ENCODE results near the gene SLC1A2.

Gene SLC1A2

DNA sequence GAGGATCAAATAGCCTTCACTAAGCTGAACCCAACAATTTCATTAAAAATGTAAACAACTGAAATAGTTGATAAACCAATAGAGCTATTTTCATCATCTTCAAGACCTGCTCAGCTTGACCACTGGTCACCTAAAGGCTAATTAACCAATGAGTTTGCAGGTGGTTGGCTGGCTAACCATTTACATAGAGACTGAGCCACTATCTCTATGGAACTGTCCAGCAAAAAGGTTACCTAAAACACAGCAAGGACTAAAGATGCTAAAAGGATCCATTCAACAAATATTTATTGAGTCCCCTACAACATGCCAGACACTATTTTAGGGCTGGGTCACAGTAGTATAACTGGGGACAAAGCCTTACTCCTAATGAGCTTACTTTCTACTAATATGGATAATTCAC, 156.6 kb downstream of the SLC1A2 start:
- no peak for DNase-seq

DNA sequence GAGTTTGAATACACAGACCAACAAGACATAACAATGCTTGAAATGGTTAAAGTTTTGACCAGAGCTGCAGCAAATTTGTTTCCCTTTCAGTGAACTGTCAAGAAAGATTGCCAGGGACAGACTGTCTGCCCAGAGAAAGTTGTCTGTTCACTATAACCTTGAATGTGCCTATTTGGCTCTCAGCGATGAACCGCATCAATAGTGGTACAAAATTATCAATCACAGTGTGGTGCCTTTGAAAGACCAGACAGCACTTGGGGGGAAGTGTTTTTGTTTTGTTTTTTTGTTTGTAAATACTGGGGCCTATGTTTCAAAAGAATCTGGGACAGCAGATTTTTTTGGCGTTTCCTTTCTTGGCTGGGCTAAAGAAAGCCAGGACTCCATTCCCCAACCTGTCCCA, 157.3 kb downstream of the SLC1A2 start:
- DNase-seq, result no peak

DNA sequence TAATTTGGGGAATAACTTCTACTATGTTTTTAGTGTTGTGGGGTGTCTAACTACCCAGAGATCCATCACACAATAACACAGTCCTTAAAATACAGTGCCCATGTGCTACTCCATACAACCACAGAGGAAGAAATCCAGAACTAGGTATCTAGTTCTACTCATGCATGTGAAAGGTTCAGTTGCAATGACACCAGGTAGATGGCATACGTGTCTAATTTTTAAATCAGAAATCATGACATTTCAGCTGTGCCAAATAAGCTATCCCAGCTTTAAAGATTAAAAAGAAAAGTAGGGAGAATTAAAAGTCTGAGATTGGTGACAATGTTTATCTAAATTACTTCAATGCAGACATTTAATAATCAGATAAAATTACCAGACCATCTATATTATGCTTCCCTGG, 158.2 kb downstream of the SLC1A2 start:
- no peak for DNase-seq

DNA sequence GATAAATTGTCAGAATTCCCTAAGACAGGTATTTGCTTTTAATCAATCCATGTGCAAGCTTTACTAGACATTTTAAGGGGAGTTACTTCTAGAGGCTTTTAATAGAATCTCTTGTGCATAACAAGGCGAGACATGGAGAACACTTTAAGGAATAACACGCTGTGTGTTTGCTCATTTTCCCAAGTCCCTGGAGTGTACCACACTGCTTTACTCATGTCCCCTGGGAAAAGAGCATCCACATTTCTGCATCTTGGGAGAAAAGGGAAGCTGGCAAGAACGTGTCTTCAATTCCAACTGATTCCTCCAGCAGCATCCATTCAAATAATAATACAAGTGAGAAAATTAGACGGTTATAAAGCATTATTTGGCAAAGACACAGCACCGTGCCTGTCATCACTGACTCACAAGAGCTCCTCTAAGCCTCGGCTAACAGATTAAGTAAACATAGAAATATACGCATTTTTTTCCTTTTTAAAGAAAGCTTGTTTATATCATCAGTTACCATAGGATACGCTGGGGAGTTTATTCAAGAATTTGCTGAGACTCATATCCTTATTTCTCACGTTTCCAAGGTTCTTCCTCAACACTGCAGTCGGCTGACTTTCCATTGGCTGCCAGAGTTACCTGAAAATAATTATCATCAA, 158.9 kb downstream of the SLC1A2 start:
- DNase-seq, result no peak

DNA sequence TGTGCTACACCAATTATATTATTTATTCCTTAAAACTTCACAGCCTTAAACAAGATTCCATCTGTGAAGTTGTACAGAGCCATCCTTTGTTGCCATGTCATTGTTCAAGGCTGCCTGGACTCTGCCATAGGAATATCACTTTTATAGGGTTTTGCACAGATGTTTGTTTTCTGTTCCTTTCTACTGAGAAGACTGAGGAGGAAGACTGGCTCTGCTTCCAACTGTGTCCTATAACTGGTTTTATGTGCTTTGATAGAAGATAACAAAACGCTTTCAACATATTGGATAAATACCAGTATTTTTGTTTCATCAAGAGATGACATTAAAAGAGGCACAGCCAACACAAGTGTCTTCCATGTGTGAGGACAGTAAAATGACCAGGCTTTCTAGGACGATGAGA, 159.8 kb downstream of the SLC1A2 start:
- DNase-seq, result no peak

DNA sequence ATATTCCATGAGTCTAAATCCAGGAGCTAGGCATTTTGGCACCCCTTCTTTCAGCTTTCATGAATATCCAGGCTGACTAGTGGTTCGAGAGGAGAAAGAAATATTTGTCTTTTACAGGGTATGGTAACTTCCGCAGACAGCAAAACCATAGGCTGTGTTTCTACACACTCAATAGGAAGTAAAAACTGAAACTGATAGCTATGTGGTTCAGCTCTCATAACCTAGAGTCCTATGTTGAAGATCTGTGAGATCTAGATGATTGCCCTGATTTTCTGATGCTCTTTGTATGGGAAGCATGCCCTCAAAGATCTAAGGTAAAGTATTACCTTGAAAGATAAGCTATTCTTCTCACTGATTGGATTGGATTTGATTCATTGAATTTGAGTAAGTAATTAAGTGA, 162.1 kb downstream of the SLC1A2 start:
- peak; percentile 19 for DNase-seq

DNA sequence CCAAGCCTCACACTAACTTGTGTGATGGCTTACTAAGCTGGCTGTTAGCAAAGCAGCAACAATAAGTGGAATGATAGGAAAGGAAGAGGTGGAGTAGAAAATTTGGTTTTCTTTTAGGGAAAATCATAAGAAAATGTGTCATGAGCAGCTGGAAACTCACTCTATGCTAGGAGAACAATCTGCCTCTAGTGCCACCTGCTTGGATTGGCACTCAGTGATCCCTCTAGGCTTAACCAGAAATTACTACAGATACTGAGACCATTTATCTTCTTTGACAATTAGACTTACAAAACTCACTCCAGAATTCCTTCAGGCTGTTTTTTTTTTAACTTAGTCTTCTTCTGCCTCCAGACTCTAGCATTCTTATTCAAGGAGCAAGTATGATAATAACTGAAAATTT, 163.1 kb downstream of the SLC1A2 start:
- DNase-seq, result no peak

DNA sequence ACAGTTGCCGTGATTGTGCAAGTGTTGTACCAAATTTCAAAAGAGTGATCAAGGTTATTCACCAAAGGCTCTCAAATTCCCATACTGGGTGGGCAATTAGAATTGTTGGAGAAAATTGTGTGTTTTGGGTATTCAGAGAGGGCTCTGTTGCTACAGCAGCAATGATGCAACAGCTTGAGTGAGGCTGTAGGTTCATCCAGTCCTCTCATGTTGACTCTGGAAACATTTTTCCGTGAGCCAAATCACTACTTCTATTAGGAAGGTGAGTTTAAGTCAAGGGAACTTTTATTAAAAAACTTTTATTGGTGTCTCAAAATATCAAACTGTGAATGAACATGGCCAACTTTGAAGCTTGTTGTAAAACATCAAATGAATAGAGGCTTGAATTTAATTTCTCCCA, 163.8 kb downstream of the SLC1A2 start:
- no peak for DNase-seq

DNA sequence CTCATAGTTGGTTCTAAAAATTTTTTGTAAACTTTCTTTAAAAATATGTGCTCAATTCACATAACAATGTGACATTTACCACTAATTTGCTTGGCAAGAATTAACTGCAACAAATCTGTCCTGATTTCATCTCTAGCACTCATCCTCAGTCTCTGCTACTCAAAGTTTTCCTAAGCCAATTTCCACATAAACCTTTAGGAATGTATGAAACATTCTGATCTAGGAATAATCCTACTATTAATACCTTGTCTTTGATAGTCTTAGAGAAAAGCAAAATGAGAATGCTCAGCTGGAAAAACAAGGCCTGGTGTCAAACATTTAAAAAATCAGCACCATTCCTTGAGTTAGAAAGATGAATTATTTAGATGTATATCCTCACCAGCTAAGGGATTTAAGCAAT, 166.1 kb downstream of the SLC1A2 start:
- DNase-seq, result no peak

DNA sequence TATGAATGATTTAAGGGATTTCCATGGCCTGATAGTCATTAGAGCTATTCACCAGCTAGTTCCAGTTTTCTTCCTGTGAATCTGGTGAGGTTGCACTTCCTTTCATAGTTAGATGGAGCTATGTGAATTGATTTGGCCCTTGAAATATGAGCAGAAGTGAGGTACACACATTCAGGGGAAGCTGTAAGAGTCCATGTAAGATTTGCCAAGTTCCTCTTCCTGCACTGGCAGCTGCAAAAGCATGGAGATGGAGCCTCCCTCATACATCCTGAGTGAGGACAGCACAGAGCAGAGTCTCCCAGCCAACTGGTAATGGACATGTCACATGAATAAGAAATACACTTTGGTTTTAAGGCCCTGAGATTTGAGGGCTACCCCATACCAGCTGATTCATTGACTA, 168.7 kb downstream of the SLC1A2 start:
- no peak for DNase-seq

DNA sequence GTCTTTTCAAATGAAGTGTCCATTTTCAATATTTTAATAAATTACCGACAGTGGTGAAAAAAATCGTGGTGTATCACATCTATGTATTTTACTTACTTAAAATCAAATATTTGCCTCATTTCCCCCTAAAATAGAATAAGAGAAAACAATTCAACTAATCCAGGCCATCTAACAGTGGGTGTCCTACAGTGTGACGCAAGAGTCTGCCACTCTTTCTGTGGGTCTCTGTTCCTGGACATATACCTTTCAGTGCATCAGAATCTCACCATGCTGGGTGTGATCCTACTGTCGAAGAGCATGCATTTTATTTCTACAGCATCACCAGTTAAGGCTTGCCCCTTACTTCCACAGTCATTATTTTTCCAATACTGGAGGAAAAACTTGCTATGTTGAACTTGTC, 169.2 kb downstream of the SLC1A2 start:
- no peak for DNase-seq

DNA sequence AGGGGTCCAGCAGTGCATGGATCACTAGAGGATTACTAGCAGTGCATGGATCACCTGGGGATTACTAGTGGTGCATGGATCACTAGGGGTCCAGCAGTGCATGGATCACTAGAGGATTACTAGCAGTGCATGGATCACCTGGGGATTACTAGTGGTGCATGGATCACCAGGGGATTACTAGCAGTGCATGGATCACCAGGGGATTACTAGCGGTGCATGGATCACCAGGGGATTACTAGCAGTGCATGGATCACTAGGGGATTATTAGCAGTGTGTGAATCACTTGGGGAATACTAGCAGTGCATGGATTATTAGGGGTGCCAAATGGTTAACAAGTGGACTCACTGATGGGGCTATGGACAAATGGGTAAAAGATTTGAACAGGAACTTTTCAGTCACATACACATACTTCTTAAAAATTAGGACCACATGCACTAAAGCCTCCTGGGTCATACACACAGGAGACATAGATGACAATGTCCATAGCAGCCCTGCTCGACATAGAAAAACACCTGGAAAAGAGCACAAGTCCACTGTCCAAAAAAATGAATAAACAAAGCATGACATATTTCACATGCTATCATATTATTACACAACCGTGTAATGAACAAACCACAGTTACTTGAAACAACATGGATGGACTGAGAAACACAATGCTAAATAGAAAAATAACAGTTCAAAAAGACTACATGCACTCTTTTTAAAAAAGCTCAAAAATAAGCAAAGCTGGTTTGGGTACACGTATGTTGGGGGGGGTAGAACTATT, 170.6 kb downstream of the SLC1A2 start:
- no peak for DNase-seq

DNA sequence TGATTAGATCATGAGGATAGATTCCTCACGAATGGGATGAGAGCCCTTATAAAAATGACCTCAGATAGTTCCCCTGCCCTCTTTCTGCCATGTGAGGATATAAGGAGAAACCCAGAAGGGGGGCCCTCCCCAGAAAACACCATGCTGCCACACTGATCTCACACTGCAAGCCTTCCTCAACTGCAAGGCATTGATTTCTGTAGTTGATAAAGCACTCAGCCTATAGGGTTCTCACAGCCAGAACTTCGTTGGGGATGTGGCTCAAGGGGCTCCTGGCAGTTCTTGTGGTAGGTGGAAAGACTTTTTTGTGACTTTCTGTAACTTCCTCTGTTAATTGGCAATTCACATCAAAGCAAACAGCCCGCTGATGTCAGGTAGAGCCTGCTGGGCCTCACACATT, 171.5 kb downstream of the SLC1A2 start:
- no peak for DNase-seq

DNA sequence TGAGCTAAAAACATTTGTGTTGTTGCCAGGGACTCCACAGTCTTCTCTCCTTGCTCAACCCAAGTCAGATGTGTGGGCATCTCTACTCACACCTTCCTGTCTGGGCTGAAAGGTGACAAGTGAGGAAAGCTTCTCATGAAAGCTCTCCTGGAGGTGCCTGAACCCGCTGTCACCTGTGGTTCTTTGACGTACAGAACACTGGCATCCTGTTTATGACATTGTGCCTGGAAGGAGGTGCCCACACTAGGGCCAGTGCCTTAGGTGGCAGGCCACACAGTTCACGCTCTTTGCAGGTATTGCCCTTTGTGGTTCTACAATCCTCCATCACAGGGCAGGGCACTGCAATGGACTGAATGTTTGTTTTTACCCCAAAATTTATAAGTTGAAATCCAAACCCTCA, 171.9 kb downstream of the SLC1A2 start:
- no peak for DNase-seq

DNA sequence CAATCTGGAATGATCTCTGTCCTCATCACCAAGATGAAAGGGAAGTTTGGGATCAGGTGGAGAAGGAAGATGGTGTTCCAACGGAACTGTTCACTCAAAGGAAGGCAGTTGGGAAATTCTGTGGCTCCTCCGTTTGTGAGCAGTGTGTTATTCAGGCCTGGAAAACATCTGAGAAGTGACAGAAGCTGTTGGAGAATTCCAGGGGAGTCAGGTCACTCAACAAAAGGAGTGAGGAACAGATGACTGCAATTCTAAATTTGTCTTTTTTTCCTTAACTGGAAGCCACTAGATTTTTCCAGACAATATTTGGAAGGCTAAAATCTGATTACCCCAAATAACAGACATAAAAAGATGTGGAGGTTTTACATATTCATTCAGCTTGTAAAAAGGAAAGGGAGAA, 172.6 kb downstream of the SLC1A2 start:
- DNase-seq, result no peak

DNA sequence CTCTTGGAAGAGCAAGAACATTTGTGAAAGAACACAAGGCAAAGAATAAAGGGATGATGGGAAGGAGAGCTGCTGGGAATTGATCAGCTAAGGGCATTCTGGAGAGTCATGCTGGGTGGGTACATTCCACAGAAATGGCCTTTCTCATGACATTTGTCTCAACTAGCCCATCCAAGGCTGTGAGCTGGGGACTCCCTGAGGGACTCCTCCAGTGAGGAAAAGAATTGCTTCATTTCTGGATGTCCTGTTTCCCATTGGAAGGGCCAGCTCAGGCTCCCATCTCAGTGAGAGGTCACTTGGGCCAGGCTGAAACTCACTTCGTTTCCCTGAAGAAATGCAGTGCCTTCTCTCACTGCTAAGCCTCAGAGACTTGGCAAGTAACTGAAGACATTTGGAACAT, 173.6 kb downstream of the SLC1A2 start:
- DNase-seq, result no peak

DNA sequence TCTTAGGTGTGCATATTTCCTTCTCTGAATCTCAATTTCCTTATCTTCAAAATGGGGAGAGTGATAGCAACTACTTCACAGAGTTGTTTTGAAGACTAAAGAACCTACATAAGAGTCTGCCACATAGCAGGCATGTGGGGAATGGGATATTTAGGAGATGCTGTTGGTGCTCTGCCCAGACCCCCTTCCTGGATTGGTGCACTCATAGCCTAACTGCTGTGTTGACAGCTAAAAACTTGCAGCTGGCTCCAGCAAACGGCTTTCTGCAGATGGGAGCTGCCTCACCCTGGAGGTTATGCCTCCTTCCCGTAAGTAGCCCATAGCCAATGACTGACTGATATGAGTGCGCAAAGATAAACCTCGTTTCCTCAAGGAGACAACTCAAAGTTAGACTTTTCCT, 174.3 kb downstream of the SLC1A2 start:
- DNase-seq, result no peak

DNA sequence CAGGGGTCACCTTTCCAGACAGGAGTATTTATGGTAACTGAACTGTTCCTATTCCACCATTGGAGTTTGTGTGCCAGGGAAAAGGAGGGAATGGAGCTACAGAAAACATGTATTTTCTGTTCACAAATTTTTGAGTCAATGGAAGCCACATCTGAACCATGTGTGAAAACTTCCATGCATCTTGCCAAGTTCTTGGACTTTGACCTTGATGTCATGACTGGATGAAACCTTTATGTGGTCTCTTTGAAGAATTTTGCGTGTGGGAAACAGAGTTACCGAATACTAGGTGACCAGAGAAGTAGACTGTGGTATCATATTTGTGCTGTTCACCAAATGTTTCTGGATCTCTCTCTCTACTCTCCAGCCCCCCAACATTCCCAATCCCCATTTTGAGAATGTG, 175.6 kb downstream of the SLC1A2 start:
- DNase-seq, result no peak

DNA sequence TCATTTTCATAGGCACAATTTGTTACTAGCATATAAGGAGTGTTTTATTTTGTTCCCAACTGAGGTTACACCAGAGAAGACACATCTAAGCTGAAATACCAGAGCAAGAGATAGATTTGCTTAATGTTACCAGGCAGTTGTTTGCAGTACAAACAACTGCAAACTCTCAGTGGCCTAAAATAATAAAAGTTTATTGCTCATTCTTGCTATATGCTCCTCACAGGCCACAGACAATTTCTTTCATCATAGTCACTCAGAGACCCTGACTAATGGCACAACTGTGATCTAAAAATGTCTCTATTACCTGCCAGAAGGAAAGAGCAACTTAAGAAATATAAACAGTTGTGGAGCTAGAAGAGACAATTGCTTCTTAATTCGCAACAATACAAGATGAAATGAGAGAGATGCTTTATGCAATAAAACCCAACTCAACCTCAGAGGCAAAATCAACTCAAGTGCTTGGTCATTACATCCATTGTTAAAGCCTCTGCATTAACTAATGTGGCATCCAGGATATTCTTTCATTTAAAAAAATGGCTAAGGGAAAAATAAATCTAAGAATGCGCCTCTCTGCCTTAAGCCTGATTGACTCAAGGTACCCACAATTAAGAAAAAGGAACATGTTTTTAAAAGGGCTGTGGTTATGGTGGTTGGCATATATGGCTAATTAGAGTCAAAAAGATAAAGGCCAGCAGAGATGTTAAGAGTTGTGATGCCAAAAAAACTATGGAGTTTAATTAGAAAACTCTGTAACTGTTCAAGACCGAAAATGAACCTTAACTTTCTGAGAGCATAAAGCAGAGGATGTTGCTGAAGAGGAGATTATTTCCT, 176.7 kb downstream of the SLC1A2 start:
- peak; percentile 16 for DNase-seq

DNA sequence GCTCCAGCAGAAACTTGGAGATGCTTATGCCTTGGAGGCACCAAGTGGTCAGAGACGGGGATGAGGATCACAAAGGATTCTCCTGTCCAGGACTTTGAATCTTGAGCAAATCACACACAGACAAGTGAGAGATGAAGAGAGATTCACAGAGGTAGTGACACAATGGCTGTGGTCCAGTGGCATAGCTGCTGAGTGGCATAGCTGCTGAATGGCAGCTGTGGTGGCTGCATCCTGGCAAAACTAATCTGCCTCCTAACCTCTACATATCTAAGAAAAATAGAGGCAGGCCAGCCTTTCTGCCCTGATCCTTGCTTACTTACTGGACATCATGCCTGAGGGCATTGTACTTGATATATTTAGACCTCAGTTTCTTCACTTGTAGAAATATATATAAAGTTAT, 177.8 kb downstream of the SLC1A2 start:
- no peak for DNase-seq

DNA sequence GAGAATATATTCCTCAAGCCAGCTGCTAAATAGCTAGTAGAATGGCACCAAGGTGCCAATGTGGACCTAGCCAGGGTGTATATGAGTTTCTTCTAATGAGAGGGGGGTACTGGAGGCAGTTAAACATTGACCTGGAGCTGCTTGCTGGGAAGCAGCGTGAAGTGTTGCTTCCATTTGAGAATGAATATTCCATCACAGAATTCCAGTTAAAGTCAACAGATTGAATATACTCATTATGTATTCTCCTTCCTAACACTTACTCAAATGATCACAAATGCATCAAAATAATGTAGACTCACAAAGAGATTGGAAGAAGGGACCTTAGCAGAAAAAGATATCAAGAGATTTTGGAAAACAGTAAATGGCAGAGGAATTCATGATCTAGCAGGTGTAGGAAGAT, 178.3 kb downstream of the SLC1A2 start:
- no peak for DNase-seq

DNA sequence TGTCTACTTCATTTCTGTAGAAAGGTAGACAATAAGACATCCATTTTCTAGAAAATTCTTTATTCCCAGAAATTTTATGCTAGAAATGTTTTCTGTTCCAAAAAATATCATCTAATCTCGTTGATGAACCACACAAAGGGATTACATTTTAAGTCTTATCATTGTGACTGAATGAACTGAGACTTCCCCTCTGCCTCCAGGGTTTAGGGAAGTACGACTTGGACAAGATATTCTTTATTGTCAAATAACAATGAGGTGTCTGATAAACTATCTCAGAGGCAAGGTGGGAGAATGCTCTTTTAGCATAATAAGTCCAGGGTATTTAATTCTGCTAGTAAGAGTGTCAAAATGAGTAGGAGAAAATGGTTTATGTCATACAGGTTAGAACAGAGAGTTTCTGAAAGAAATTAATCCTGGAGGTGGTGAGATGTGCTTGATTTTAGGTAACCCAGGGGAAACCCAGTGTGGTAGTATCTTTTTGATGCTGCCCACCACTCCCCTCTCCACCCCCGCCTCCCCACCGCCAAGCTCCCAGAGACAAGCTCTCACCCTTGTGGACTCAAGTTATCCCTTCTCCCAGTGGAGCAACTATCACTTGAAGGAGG, 179.8 kb downstream of the SLC1A2 start:
- peak; percentile 12 for DNase-seq

DNA sequence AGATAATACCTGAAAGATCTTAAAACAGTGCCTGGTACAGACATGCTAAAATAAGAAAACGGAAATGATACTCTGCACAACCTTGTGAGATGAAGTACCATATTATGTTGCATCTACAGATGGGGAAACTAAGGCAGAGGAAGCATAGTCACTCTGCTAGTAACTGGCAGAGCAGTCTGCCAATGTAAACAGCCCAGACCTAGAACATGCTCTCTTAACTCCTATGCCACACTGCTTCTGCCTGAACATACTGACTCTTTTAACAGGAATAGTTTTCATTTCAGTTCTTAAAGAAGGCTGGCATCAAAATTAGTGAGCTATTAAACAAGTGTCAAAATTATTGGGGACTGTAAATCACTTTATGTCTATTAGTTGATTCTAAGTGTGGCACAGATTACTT, 180.5 kb downstream of the SLC1A2 start:
- no peak for DNase-seq

All from hematopoietic multipotent progenitor cell treated with erythropoietin and hydrocortisone succinate and interleukin-3 and kit ligand, for 6 days (in vitro differentiated cells).